HG03521 (cell line): Measurements from ENCODE around the gene MSI2.

ENCODE experiments used
- ATAC-seq: cut with Tn5 transposase; IDR thresholded peaks from one replicate; pipeline ENCODE4 v1.9.1; 2021; ENCODE audit warnings: mild to moderate bottlenecking, moderate library complexity; ENCODE audit not compliant: unreplicated experiment

The MSI2 gene

DNA sequence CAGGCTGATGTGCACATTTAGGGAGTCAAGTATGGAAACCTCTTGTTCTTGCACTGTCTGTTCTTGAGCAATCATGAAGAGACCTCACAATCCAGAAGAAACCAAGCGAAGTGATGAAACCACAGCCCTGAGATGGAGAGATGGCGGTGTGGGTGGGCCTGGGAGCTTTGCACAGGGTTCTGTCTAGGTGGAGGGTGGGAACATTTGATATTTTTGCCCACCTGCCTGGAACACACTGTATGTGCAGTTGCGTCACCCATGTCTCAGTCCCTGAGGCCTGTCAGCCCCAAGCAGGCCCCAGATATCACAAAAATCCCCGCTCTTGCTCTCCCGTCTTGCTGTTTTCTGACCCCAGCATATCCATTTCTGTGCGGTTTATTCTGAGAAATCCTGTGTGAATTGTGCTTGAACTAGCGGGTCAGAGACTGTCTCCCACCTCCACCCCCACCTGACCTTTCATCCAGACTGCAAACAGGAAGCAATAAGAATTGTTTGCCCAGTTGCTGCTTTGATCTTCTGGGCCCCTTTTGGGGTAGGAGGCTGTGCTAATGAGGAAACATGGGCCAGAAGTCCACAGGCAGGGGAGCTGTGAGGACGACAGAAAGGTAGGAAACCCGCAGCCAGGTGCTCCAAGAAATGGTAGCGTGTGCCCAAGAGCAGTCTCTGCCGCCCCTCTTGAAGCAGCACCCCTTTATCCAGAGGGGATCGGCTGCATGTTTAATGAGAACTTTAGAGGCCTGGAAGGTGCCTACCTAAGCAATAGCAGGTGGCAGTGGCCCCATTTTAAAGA lies 304.9 kb downstream of the MSI2 start:
- ATAC-seq, result no peak

DNA sequence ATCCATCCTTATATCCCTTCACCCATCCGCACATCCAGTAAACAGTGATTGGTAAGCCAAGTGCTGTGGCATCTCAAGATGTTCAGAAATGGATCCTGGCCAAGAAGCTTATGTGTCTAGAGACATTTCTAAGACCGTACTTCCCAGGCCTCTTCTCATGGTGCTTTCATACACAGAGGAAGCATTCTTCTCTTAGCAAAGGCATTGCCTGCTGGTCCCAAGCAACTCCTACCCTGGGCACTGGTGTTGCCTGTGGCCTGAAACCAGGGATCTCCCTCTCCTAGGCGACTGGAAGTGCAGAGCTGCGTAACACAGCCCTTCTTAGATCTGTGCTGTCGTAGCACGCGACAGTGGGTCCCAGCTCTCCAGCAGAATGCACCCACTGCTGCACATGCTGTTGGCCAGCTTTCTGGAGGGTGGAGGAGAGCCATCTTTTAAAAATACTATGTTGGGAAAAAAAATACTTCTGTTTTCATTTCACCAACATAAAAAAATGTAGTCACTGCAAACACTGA lies 305.9 kb downstream of the MSI2 start:
- no peak for ATAC-seq

DNA sequence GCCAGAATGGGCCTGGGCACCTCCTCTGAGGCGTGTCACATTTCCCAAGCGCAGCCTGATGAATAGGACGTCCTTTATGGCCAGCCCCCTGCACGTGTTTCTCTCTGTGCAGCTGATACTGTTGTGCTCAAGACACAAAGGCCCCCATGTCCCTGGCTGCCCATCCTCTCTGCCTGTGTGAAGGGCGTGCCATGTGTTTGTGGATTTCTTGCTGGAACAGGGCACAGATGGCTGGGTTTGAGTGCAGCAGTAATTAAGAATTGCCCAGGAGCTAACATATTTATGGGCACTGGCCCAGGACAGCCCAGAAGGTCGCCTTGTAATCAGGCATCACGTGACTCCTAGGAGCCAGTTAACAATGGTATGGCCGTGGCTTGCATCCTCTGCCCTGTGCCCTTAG lies 307.6 kb downstream of the MSI2 start:
- ATAC-seq, result no peak

DNA sequence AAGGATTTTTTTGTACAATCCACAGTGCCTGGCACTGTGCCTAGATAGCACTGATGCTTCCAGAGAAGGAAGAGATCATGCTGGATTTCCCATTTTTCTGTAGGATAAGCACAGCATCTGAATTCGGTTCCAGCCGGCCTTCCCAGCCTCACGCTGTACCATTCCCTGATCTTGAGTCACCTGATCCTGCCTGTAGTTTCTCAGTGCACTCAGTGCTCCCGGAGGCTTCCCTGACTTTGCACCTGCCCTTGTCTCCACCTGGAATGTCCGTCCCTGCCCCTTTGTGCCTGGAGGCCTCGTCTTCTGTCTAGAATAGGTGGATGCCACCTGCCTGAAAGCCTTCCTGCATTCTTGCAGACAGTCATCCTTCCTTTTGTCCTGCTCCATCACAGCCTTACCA lies 308.9 kb downstream of the MSI2 start:
- no peak for ATAC-seq

DNA sequence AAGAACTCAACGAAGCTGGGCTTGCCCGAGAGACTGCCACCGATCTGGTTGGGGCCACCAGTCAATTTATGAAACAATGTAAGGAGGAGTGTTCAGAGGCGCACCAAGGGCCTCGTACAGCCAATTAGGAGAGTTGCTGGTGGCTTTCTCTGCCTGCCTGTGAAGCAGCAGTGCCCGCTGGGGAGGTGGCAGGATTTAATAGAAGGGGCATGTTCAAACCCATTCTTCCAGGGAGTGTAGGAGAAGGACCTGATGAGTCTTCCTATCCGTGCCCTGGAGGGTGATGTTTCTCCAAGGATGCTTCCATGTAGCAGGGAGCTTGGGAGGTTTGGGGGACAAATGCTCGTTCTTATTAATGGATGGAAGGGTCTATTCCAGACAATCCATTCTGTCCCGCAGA lies 310.4 kb downstream of the MSI2 start:
- ATAC-seq, result no peak

DNA sequence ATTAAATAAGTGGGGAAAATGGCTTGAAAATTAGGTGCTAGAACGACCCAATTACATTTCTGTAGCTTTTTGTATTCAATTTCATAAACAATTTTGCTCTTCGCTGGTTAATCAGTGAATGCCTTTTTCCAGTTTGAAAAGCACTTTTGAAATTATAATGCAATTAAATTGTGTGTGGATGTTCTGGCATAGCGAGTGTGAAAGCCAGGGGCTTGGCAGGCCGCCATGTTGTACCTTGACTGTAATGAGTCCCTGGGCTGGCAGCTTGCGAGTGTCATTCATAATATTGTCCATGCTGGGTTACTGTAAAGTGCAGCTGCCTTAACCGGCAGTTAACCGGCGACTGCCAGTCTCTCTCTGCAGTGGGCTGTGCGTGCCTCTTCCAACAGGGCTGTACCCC lies 310.9 kb downstream of the MSI2 start:
- no peak for ATAC-seq

DNA sequence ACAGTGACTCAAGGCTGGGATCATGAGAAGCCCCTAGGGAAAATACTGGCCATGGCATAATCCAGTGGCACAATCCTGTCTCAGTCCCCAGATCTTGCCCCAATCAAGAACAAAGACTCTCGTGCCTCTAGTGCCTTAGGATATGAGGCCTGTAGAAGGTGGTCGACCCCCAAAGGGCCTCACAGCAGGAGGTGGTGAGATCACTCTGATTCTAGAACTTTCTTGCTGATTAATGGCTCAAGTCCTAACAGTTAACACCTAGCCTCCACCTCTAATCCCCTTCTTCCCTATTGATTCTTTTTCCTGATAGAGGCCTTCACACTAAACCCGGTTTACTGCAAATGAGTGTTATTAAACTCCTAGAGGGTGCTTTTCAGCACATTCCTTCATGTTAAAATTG lies 312.0 kb downstream of the MSI2 start:
- no peak for ATAC-seq

DNA sequence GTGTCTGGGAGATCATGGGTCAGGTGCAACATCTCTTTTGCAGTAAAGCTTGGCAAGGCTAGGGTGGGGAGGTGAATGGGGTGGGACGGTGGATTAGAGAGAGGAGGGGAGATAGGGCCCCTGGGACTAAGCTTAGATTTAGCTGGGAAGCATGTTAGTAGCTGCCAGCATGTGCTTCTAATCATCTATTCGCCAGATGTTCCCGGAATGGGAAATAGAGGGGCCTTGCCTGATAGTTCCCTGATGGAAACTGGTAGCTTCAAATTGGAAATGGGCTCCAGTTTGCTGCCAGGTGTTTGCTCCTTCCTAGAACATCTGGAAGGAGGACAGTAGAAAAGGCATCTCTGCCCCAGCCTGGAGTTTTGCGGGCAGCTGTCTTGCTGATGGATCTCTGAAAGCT lies 312.7 kb downstream of the MSI2 start:
- no peak for ATAC-seq

DNA sequence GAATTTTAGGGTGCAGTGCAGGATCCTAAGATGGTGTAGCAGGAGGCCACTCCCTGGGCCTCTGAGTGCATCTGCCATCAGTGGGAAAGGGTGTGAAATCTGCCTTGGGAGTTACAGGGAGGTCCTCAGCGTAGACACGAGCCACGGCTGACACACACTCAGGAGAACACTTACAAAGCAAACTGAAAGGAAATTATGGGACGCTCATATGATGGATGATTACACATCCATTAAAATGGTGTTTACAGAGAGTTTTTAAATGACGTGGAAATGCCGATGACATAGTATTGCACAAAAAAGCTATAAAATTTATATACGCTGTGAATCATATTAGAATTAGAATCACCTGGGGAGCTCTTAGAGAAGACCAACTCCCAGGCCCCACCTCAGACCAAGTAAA lies 313.5 kb downstream of the MSI2 start:
- ATAC-seq, result no peak

DNA sequence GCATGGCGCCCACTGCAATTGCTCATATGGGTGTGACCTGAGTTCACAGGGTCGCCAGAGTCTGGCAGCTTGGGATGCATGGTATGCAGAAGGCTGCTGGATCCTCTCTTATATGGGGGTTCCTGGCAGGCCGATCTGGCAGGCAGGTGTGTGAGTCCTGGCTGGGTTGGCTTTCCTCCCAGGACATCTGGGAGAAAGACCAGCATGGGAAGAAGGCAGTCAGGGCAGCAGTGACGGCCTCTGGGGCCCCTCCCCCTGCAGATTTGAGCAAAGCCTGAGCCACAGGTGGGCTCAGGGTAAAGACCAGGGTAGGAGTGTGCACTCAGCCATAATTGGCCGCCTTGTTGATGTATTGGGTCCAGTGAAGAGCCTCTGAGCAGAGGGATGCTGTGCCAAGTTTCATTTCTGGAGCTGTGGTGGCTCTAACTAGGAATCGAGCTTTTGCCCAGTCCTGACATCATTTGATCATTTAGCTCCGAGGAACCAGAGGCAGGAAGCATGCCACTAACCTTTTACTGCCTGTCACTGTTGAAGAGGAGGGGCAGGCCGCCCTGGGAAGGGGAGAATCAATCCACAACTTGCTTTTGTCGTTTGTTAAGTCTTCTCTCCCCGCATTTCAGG lies 314.5 kb downstream of the MSI2 start:
- no peak for ATAC-seq

DNA sequence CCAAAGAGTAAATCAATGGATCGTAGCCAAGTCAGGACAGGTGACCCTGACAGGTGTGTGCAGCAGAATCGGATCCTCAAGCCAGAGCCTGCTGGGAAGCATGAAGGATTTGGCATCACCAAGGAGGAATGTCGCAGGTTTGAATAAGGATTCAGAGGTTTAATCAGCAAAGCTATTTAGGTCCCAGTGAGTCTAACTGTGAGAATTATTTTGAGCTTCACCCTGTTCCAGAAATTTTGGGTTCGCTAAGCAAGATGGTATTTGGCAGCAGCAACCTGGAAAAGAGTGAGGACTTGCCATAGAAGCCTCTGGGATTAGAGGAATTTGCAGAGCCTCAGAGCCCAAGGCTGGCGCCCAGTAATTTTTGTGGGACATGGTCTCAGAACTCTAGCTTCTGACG lies 315.7 kb downstream of the MSI2 start:
- ATAC-seq, result no peak

DNA sequence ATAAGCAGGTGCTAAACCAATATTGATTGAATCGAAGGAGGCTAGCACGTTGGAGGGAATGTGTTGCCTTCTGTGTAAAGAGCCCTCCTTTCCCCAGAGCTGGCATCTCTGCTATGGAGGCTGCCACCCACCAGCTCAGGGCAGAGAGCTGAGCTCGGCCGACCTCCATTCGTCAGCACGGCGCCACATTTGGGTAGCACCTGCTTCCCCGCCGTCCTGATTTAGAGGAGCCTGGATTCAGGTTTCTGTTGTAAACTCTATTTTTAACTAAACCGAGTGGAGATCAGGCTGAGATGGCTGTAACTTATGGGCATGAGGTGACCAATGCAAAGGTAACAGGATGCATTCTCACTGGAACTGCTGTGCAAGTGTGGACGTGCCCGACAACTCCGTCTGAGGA lies 316.3 kb downstream of the MSI2 start:
- no peak for ATAC-seq

DNA sequence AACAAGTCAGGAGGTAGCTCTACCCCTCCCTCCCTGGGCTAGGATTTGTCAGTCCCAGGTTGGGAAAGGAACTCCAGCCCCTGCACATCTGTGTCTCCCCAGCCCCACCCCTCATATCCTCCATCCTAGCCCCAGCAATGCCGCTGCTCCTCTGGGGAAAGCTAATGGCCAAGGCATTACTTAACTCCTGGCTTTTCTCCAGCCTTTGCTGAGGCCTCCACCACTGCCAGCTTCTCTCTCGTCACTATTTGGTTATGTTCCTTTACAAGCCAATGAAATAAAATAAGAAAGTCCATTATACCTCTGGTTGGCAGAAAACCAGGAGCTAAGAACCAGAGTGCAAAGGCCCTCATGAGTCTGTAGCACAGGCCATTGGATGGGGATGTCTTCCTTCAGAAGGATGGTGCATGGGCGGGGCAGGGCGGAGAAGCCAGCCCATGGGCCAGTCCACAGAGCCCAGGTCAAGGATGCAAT lies 317.8 kb downstream of the MSI2 start:
- no peak for ATAC-seq

DNA sequence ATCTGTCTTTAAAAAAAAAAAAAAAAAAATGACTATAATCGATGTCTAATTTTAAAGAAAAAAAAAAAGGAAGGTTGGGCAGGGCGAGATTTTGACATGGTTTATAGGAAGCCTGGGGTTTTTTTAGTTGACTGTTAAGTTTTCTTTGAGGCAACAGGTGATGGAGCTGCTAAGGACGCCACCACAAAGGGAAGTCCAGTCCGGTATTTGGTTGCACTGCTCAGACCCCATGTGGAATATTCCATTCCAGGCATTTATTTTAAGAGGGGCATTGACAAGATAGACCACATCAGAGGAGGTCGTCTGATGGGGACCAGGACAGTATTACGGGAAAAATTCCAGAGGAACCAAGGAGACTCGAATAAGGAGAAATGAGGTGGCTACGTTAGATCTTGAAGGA lies 320.4 kb downstream of the MSI2 start:
- ATAC-seq, result no peak

DNA sequence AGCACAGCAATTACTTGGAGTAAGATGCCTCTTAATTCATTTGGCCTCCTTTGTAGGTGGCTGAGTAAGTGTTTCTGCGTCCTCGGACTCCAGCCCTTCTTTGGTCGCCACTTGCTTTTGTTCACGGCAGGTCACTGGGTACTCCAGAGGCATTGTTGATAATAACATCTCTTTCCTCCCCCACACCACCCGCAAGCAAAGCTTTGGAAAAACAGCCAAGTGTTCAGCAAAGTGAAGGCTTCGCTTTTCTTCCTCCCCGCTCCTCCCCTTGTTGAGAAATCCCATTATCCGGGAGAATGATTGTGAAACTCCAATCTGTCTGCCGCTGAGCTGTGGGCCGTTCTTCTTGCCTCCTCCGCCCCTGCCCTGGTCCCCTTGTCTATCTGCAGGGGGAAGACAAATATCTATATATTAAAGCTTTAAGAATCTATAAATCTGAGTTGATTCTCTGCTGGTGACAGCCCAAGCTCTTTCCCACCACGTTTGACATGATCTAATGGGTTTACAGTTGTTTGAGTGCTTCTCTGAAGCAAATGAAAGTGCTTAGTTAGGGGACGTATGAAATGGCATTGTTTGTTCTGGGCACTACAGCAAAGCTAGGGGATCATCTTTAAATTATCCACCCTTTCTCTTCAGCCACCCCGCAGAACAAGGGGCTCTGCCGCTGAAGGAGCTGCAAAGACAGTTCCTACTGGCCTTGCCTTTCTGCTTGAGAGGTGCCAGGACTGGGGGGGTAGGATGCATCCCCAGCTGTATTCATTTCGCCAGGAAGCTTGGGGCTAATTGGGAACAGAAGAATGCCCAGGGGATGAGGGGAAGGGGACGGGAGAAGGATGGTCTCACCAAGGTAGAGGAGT lies 321.7 kb downstream of the MSI2 start:
- no peak for ATAC-seq

DNA sequence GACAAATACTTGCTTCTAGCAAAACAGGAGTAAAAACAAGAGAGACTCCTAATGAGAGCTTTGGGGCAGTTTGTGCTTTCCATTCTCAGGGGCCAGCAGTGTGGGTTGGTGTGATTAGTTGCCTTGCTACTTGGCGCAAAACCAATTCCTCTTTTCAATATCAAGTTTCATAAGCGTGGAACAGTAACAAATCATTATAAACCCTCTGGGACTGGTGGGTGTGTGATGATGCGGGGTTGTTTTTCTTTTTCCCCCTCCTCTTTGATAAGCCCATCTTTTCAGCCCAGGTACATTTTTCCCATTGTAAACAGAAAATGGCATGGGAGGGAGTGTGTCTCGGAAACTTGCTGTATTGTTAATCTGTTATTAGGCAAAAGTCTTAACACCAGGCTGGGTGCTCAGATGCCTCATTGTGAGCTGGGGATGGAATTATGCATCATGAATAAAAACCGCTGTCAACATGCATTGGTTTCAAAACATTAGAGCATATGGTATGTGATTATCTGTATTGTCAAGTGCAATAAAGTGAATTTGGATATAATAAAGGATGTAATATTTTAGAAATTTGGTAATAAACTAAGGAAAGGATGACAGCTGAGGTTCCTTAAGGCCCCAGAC lies 322.4 kb downstream of the MSI2 start:
- ATAC-seq, result no peak

DNA sequence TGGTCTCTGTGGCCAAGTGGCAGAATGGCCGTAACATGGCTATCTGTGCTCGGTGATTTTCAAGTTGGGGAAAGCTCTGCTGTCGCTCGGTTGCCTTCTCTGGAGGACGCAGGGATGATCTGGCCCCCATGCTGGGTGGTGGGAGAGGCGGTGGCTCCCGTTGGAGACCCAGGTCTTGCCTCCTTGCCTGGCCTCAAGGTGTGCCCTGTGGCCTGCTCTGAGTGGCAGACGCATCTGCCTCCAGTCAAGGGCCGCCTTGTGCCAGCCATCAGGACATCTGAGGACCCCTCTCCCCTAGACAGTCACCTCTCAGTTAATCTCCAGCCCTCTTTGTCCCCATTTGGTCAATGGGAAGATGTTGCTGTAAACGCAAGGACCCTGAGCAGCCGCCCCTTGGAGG lies 322.9 kb downstream of the MSI2 start:
- no peak for ATAC-seq

DNA sequence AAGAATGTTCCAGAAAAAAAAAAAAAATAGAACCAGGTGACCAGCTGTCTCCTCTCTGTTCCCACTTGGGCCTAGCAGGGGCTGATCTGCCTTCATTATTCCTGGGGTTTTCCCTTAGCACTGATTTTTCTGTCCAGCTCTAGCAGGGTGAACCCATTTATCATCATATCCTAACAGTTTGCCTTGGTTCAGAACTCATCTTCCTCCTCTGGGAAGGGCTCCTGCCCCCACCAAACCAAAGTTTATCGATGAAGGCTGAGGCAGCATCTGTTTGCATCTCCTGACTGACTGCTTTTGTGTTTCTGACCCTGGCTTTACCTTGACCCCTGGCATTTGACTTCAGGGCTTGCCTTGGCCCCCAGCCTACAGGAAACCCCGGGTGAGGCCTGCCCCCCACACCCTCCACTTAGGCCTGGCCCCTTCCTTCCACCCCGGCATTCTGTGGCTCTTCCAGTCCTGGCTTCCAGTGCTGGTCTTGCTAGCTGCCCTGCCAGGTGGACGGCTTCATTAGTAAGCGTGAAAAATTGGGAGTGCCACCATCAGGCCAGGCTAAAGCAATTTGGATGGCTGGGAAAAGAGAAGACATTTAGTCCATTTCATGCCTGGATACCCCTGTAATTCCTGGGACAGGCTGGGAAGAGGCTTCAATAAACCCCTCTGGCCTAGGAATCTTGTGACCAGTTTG lies 323.9 kb downstream of the MSI2 start:
- ATAC-seq, result no peak

DNA sequence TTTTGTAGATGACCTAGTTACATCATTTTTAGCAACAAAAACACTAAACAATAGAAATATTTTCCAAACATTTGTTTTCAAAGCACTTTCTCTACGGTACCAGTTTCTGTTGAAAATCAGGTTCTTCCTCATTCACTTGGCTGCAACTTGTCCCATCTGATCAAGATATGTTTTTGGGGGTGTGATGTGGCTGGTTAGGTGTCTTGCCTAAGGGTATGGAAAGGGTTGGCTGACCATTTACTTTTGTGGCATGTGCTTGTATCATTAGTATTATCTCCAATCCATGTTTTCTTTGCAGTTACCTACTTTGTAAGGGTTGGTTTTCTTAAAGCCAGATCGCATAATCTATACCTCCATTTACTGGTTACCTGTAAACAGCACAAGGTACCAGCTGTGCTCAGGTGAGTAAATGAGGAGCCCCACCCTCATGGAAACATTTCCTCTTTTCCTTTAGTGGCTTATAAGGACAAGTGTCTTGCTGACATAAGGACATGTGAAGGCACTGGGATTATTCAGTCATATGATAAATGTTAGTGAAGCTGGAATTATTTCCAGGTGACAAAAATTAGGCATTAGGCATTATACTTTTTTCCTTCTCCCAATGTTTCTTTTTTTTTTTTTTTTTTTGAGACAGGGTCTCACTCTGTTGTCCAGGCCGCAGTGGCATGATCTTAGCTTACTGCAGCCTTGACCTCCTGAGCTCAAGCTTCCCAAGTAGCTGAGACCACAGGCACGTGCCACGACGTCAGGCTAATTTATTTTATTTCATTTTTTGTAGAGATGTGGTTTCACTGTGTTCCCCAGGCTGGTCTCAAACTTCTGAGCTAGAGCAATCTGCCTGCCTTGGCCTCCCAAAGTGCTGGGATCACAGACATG lies 326.8 kb downstream of the MSI2 start:
- ATAC-seq, result no peak
